Activated naive CD4-positive, alpha-beta T cell treated with Interleukin-2 at 50 U/mL for 16 hours (primary cell): ENCODE measurements around the gene NLRP12.
"Not testable (repeated sequence)": the region's sequence is repeated elsewhere in the genome, so short reads cannot be mapped to it uniquely, and the experiment has no call there.

Source experiments
- DNase-seq: peaks from one replicate; pipeline ENCODE4 v3.0.0-alpha.2; 2020

Gene NLRP12

GRCh38 chr19:53780506-53780905 is 43.6 kb downstream of the NLRP12 start:
- DNase-seq = no peak

- DNase-seq = no peak
These were observed 48.6 kb downstream of the NLRP12 start for GRCh38 chr19:53775524-53775923.

GRCh38 chr19:53774491-53774890 is 49.6 kb downstream of the NLRP12 start:
- DNase-seq = not testable (repeated sequence)

GRCh38 chr19:53773999-53774398 is 50.1 kb downstream of the NLRP12 start:
- DNase-seq = no peak

- DNase-seq = peak; percentile 25
These were observed 51.2 kb downstream of the NLRP12 start for GRCh38 chr19:53772943-53773342.

GRCh38 chr19:53771144-53771543 is 53.0 kb downstream of the NLRP12 start:
- no peak for DNase-seq

GRCh38 chr19:53769696-53770309 is 54.3 kb downstream of the NLRP12 start:
- DNase-seq = not testable (repeated sequence)

GRCh38 chr19:53768401-53768800 is 55.7 kb downstream of the NLRP12 start:
- no peak for DNase-seq

- not testable (repeated sequence) for DNase-seq
These were observed 65.1 kb downstream of the NLRP12 start for GRCh38 chr19:53758991-53759390.
